ENCODE measurements around the gene HDAC9.

- no peak for TF ChIP-seq CTCF (IDR thresholded peaks at IDR 0.05)
- no peak for TF ChIP-seq POLR2A (IDR thresholded peaks at IDR 0.05)
- no peak for TF ChIP-seq EP300 (IDR thresholded peaks at IDR 0.05)
These were observed 111.5 kb downstream of the HDAC9 start for GRCh38 chr7:18607025-18607424.
